Hippocampal formation (tissue), 2 donors: ENCODE measurements around the gene WTIP.
A peak's percentile ranks its signal among the peaks of the same experiment; 100 is the strongest.
"Not testable (repeated sequence)": the region's sequence is repeated elsewhere in the genome, so short reads cannot be mapped to it uniquely, and the experiment has no call there.

Experiments
- DNase-seq, 2 donors: peaks; one replicate each; lab custom pipeline; 2025; lab: John Stamatoyannopoulos, UW

The WTIP gene

DNA sequence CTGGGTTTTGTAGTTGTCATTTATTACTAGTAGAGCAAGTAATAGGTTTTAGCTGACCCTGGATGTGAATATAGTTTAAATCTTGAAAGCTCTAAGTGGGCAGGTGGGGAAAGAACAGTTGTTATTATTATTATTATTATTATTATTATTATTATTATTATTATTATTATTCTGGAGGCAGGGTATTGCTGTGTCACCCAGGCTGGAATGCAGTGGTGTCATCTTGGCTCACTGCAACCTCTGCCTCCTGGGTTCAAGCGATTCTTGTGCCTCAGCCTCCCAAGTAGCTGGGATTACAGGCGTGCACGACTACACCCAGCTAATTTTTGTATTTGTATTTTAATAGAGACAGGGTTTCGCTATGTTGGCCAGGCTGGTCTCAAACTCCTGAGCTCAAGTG, 3.1 kb upstream of the WTIP start:
- not testable (repeated sequence) for DNase-seq

DNA sequence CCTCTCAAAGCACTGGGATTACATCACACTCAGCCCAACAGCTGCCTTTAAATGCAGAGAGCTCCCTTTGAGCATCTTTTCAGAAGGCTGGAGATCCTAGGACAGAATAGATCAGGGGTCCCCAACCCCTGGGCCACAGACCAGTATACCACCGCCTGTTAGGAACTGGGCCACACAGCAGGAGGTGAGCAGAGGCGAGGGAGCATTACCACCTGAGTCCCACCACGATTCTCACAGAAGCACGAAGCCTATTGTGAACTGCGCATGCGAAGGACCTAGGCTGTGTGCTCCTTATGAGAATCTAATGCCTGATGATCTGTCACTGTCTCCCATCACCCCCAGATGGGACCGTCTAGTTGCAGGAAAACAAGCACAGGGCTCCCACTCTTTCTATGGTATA, 2.2 kb upstream of the WTIP start:
- no peak for DNase-seq

DNA sequence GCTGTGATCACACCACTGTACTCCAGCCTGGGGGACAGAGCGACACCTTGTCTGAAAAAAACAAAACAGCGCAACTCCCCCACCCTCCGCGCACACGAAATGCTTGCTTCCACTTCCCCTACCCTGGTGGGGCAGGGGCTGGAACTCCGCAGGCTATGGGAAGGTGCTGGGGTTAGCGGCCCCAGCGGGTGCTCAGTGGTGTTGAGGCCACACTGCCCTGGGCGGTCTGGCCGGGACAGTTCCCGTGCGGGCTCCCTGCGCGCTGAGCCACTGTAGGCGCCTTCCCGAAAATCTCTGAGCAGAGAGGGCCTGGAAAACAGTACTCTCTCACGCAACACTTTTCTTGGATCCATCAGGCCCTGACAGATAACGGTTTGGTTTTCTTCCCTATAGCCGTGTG, 1.1 kb upstream of the WTIP start:
- DNase-seq: no peak

DNA sequence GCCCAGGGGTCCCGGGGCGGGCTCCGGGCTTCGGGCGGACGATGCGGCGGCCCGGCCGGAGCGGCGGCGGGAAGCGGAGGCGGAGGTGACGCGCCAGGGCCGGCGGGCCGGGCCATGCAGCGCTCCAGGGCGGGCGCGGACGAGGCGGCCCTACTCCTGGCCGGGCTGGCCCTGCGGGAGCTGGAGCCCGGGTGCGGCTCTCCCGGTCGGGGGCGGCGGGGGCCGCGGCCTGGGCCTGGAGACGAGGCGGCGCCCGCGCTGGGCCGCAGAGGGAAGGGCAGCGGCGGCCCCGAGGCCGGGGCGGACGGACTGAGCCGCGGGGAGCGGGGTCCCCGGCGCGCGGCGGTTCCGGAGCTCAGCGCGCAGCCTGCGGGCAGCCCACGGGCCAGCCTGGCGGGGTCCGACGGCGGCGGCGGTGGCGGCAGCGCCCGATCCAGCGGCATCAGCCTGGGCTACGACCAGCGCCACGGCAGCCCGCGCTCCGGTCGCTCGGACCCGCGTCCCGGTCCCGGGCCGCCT, 362 bp downstream of the WTIP start:
- no peak for DNase-seq

DNA sequence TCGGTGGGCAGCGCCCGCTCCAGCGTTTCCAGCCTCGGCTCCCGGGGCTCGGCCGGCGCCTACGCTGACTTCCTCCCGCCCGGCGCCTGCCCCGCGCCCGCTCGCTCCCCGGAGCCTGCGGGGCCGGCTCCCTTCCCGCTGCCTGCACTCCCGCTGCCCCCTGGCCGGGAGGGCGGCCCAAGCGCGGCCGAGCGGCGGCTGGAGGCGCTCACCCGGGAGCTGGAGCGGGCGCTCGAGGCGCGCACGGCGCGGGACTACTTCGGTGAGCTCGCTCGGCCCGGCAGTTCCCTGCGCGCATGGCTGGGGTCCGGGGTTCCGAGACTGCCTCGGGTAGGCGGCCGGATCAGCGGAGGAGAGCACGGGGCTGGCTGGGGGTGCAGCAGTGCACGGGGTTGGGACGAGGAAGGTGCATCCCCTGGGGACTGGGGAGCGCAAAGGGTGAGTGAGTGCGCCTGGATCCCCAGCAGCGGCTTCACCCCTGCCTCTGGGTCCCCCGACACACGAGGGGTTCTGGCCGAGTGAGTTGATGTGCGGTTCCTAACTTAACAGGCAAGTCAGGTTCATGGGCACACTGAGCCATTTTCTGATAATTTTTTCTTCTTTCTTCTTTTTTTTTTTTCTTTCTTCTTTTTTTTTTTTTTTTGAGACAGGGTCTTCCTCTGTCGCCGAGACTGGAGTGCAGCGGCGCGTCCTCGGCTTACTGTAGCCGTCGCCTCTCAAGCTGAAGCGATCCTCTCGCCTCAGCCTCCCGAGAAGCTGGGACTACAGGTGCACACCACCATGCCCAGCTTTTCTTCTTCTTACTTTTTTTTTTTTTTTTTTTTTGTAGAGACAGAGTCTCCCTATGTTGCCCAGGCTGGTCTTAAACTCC, 1.1 kb downstream of the WTIP start:
- DNase-seq: no peak

DNA sequence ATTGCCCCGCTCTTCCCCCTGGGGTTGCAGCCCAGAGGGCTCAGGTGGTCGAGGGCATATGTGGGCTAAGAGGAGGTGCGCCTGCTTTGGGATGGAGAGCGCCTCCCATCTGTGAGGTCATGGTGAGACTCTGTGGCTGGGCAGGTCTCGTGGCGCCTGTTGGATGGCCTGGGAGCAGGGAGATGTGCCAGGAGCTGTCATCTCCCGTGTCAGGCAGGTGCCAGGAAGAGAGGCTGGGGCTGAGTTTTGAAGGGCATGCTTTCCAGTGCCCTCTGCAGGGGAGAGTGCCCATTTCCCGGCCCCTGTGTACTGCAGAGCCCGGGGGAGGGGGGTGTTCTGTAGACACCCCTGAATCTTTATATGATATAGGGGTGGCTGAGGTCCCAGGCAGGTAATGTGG, 2.8 kb downstream of the WTIP start:
- DNase-seq: no peak

DNA sequence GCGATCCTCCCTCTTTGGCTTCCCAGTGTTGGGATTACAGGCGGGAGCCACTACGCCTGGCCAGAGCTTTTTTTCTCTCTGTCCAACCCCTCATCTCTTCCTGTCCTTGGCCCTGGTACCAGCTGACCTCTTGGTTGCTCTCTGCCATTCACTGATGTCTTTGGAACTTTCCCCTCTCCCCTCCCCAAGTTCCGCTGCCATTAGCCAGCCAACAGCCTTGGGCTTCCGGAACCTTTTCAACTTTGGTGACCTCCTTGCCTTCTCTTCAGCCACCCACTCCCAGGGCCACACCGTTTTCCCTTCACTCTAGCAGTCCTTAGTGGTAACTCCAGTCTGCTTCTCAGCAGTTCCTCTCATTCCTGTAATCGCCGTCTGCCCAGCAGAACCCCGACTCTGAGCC, 4.3 kb downstream of the WTIP start:
- DNase-seq: no peak

DNA sequence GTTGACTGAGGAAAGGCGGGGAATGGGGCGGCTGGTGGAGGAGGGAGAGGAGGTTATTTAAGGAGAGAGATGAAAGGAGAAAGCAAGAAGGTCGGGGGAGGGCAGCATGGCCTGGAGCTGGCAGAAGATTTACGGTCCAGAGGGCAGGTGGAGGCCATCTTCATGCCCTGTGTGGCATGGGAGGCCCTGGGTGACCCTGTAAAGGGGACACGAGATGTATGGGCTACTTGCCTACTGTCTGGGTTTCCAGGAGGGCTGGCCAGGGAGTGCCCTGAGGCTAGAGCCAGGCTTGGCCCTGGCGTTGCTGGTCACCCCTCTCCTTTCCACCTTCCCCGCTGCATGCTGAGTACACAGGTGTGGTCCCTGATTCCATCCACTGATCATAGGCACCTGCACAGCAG, 6.1 kb downstream of the WTIP start:
- DNase-seq: no peak

DNA sequence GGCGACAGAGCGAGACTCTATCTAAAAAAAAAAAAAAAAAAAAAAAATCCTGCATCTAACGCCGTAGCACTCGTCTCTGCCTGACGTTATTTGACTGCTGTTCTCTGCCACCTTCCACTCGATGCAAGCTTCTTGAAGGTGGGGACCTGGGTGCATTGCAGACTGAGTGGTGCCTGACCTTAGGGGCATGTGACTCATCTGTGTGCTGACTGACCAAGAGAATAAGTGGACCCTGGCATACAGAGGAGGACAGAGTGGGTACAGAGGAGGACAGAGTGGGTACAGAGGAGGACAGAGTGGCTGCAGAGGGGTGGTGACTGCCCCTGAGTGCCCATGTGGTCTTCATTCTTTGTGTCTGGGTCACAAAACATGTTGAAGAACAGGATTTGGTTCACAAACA, 7.6 kb downstream of the WTIP start:
- no peak for DNase-seq

DNA sequence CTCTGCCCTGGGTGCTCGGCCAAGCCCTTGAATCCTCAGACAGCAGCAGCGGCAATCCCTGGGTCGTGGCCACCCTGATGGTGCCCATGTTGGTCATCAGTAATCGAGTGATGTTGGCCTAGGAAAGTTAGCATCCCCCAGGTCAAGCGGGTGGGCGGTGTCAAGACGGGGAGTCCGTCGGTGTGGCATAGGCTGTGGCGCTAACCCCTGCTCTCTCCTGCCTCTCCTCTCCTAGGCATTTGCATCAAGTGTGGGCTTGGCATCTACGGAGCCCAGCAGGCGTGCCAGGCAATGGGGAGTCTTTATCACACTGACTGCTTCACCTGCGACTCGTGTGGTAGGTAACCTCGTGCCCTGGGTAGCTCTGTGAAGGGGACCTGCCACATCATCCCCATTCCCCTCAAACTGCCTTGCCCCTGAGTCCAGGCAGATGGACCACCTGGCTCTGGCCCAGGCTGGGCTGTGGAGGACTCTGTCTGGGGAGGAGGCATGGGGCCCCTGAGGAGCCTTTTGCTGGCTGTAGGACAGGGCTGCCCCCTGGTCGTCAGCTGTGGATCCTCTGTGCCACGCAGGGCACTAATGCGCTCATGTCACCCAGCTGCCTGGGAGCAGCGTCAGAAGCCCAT, 8.7 kb downstream of the WTIP start:
- no peak for DNase-seq

DNA sequence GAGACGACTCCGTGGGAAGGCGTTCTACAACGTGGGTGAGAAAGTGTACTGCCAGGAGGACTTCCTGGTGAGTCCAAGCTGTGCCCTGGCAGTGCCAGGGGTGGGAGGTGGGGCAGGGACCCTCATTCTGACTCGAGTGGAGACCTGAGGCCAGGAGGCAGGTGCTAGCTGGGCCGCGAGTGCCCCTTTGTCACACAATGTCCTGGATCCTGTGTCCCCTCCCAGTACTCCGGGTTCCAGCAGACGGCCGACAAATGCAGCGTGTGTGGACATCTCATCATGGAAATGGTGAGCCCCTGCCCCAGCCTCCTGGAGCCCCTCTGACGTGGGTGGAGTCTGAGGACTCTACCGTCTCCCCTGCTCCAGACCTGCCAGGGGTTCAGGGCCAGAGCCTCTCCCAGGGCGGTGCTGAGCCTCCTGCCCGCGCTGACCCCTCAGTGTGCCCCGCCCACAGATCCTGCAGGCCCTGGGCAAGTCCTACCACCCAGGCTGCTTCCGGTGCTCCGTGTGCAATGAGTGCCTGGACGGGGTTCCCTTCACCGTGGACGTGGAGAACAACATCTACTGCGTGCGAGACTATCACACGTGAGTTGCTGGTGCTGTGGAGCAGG, 11.6 kb downstream of the WTIP start:
- no peak for DNase-seq

DNA sequence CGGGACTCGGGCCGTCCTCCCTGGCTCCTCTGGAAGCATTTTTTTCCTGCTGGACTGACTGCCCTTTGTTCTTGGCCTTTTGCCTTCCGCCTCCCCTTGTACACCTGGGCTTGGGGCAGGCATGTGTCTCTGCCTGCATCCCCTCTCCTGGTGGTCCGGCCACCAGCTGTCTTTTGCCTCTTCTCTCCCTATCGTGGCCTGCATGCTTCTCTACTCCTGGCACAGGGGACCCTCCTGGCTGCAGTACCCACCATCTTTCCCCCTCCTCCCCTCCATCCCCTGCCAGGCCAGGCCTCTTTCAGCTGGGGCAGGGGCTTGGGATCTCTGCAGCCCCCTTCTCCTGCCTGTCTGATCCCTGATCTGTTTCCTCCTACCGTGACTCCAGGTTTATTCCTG, 12.1 kb downstream of the WTIP start:
- no peak for DNase-seq

DNA sequence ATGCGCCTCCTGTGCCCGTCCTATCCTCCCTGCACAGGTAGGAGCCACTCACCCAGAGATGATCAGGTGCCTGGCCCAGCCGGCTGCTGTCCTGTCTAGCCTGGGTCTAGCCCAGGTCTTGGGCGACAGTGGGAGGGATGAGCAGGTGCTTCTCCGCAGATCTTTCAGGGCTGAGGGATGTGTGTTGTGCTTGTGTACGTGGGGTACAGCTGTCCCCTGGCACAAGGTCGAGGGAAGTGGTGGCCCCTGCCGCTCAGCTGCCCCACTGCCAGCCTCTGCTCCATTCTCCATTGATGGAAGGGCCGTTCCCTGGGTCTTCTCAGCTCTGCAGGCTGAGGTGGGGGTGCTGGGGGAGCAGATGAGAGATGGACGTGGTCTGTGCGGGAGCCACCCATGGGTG, 13.0 kb downstream of the WTIP start:
- DNase-seq: no peak

DNA sequence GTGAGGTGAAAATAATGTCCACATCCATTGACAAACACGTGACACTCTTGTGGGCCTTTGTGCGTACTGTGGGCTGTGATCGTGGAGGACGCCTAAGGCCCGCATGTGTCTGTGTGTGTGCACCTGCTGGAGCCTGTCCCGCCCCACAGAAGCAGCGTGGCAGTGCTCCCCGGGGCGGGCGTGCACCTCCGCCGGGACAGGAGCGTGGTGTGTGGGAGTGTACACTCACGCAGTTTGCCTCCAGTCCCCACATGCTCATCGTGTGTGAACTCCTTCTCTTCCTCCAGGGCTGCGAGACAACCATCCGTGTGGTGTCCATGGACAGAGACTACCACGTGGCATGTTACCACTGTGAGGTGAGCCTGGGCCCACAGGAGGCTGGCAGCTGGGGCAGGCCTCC, 13.9 kb downstream of the WTIP start:
- DNase-seq: no peak

DNA sequence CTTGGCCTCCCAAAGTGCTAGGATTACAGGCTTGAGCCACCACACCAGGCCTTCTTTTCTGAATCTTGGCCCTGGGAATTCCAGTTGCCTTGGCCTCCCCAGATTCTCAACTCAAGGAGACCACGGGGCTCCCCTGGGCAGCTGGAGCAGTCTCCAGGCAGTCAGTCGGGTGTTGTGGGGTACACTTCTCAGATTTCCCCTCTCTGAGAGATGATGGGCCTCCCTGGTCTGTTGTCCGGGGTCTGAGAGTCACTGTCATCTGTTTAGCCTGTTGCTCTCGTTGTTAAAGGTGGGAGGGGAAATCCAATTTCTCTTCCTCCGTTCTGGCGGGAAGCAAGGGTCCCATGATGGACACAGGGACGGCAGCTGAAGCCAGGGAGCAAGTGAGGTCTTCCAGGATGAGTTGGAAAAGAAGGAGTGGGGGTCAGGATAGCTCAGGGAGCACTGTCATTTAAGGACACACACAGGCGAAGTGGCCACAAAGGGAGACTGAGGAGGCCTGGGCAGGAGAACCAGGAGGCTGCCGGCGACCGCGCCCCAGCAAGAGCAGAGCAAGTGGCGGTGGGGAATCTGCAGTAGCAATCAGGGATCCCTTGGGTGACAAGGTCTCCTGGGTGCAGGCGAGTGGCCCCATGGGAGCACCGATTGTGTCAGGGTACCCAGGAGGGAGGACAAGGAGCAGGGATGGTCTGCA, 15.7 kb downstream of the WTIP start:
- no peak for DNase-seq

DNA sequence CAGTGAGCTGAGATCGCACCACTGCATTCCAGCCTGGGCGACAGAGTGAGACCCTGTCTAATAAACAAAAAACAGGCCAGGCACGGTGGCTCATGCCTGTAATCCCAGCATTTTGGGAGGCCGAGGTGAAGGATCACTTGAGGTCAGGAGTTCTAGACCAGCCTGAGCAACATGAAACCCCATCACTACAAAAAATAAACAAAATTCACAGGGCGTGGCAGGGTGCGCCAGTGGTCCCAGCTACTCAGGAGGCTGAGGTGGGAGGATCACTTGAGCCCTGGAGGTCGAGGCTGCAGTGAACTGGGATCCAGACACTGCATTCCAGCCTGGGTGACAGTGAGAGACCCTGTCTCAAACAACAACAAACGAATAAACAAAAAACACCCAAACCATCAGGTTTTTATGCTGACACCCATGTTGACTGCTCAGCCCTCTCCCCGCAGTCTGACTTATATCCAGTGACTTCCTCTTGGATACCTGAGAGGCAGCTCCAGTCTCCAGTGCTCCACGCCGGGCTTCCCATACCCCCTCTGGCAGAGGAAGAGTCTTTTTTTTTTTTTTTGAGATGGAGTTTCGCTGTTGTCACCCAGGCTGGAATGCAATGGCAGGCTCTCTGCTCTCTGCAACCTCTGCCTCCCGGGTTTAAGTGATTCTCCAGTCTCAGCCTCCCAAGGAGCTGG, 17.7 kb downstream of the WTIP start:
- no peak for DNase-seq

DNA sequence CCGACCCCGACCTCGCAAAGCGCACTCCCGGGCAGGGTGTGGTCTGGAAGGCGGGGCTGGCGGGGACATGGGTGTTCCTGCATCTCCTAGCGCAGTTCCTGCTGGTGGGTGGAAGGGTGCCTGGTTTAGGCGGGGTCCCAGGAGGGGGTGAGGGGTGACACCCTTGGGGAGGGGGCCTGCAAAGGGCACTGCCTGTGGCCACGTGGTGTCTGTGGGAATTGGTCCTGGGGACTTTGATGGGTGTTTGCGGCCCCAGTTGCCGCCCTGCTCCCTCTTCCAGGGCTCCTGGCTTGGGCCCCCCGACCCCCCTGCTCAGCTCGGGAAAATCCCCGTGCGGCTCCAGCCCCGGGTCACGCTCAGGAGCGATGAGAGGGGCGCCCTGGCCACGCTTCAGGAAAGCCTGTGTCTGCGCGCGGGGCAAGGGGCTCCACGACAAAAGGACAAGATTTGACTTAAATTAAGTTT, 19.1 kb downstream of the WTIP start:
- no peak for DNase-seq

DNA sequence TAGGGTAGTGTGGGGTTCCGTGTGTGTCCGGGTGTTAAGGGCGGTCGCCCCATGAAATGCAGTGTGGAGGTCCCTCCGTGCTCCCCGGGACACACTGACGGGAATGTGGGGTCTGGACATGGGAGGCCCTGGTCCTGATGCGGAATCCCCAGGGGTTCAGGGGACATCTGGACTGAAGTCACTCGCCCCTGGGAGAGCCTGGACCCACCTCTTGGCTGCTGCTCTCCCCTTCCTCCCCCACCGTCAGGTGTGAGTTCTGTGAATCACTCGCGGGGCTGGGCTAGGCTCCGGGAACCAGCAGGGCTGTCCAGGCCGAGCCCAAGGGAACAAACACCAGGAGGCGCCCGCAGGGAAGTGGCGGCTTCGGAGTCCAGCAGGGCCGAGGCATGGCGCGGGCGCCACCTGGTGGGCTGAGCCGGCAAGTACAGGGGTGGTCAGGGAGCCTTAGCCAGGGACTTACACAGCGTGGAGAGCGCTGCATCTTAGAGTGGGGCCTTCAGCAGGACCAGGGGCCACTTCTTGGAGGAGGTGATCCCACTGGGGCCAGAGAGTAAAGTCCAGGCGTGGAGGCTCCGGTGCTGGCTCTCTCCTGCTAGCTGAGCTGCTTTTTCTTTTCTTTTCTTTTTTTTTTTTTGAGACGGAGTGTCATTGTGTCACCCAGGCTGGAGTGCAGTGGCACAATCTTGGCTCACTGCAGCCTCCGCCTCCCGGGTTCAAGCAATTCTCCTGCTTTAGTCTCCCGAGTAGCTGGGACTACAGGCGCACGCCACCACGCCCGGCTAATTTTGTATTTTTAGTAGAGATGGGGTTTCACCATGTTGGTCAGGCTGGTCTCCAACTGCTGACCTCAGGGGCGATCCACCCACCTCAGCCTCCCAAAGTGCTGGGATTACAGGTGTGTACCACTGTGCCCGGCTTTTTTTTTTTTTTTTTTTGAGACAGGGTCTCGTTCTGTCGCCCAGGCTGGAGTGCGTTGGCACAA, 20.1 kb downstream of the WTIP start:
- peak; percentile 43 to 85 for DNase-seq

DNA sequence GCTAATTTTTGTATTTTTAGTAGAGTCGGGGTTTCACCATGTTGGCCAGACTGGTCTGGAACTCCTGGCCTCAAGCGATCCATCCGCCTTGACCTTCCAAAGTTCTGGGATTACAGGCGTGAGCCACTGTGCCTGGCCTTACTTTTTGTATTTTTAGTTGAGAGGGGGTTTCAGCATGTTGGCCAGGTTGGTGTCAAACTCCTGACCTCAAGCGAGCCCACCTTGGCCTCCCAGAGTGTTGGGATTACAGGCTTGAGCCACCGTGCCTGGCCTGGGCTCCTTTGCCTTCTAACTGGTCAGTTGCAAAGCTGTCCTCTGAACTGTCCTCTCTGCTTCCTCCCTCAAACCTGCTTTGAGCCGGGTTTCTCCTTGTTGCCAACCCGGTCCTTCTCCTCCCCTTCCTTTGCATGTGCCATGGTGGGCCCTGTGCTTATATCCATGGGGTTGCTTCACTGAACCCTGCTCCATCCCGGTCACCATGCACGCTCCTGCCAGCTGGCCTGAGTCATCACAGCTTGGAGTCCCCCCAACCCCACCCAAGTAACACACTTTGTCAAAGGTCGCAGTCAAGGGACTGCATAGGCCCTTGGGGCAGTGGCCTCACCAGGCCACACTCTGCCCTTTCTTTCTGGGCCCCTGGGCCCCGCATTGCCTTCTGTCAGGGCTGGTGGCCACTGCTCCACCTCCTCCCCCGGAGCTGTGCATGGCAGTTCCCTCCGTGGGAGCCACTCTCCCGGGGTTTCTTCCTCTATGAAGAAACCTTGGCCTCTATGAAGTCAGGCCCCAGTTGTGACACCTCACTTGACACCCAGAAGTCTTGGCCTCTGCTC, 21.2 kb downstream of the WTIP start:
- no peak for DNase-seq
